WTC11 (cell line): Measurements from ENCODE around the gene RIC8B.

Experiments
- FOXJ3 ChIP-seq: sonication (generic); formaldehyde crosslinking; IDR thresholded peaks from 2 replicates; pipeline ENCODE4 v1.9.0; 2021; ENCODE audit warnings: missing genetic modification reagents, mild to moderate bottlenecking, borderline replicate concordance
- NR3C1 ChIP-seq: sonication (generic); formaldehyde crosslinking; conservative IDR thresholded peaks from 2 replicates; pipeline ENCODE4 v1.8.1; 2023; ENCODE audit warnings: low read depth, mild to moderate bottlenecking, missing genetic modification reagents
- SP1 ChIP-seq: sonication (generic); formaldehyde crosslinking; conservative IDR thresholded peaks from 2 replicates; pipeline ENCODE4 v1.8.1; 2022; ENCODE audit warnings: missing genetic modification reagents
- ZNF317 ChIP-seq: sonication (generic); formaldehyde crosslinking; IDR thresholded peaks from 2 replicates; pipeline ENCODE4 v1.8.1; 2023; ENCODE audit warnings: low read depth, mild to moderate bottlenecking, moderate library complexity, missing genetic modification reagents, borderline replicate concordance
- TF ChIP-seq, protein P1 (sequence below): fragments of 200-600 bp; IDR thresholded peaks from 2 replicates; pipeline ENCODE4 v1.8.0; 2022; ENCODE audit warnings: antibody characterized with exemption

DNA sequence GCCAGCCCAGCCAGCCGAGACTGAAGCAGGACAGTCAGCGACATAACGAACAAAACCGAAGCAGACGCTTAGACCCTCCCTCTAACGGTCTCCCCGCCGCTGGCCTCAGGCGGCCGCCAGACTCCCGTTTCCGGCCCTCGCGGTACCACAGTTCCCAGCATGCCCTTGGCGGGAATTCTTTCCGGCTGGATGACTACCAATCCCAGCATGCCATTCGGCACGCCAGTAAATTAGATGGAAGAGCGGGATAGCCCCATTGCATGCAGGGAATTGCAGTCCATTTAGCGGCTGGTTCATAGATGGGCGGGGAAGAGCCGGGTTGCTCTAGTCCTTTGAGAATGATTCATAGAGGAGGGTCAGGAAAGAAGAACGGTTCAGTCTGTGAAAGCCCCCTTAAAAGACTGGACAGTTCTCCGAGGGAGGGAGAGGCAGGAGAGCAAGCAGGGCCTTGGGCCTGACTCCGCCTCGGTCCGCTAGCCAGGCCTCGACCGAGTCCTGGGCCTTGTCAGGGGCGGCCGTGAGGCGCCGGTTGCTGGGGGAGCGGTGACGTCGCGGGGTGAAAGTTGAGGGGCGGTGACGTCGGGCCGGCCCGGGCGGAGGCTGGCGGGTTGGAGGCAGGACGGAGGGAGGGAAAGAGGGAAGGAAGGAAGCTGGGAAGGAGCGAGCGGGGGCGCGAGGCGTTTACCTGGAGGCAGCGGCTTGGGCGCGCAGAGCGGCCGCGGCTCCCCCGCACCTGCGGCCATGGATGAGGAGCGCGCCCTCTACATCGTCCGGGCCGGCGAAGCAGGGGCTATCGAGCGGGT, at the start of gene RIC8B:
- TF ChIP-seq, protein P1, sequence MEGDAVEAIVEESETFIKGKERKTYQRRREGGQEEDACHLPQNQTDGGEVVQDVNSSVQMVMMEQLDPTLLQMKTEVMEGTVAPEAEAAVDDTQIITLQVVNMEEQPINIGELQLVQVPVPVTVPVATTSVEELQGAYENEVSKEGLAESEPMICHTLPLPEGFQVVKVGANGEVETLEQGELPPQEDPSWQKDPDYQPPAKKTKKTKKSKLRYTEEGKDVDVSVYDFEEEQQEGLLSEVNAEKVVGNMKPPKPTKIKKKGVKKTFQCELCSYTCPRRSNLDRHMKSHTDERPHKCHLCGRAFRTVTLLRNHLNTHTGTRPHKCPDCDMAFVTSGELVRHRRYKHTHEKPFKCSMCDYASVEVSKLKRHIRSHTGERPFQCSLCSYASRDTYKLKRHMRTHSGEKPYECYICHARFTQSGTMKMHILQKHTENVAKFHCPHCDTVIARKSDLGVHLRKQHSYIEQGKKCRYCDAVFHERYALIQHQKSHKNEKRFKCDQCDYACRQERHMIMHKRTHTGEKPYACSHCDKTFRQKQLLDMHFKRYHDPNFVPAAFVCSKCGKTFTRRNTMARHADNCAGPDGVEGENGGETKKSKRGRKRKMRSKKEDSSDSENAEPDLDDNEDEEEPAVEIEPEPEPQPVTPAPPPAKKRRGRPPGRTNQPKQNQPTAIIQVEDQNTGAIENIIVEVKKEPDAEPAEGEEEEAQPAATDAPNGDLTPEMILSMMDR = no peak
- no peak for TF ChIP-seq FOXJ3 (CRISPR knock-in tag)
- no peak for TF ChIP-seq NR3C1
- peak; percentile 51; the same call in 1 of the 2 replicates for TF ChIP-seq SP1 (CRISPR knock-in tag)
- no peak; the same call in 1 of the 2 replicates for TF ChIP-seq ZNF317 (CRISPR knock-in tag)
